ENCODE data around the gene MCUR1.

The MCUR1 gene

DNA sequence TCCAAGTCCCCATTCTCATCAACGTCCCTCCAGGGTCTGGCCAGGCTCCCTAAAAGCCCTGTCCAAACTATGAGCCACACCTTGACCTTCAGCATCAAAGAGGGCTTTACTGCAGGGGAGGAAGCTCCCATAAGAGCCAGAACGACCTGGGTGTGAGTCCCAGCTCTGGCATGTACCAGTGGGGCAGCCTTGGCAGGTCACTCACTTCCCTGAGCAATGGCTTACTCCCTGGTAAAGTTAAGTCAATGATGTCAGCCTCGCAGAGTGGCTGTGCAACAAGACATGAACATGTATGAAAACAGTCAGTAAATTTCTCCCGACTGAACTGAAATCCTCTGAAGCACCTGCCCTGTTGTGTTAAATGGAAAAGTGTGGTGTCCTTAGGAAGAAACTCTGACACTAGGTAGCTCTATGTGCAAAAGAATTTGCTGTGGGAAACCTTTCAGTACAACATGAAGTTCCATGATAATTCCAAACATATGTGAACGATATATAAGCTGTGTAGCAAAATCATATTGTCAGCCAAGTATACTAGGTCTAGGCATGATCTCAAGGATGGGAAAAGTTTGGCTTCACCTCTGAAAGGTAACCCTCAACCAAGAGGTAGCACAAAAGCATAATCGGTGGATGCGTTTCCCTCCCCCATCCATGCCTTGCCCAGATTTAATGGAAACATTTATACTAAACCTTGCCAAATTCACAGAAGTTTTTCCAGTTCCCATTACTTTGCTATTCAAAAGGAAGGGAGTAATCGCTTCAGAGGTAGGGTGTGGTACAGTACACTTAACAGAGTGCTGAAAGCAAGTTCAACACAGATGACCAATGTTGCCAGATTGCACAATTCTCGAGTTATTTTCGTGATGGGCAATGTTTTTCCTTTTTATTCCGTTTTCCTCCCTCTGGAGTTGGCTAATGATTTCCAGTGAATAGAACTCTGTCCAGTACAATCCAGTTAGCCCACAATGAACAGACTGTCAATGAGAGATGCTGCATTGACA is 53.8 kb downstream of the MCUR1 start:
- no peaks in the 10 kb centered on the region for H3K27me3 Mint-ChIP-seq
- CTCF ChIA-PET, result interaction anchor here (0.5 to 0.9 kb wide), 2 partner anchors 11 to 167 kb away, joined by 3 read pairs; no protein-coding TSS in a partner anchor
- H3K4me1 Mint-ChIP-seq, result peaks cover 42% of the 10 kb centered on the region
- no peak overlapping the region for H3K27ac Mint-ChIP-seq
- no peaks in the 10 kb centered on the region for H3K9me3 Mint-ChIP-seq
- no peak overlapping the region for H3K4me3 Mint-ChIP-seq
- H3K36me3 Mint-ChIP-seq, result peaks cover 1% of the 10 kb centered on the region
- DNase-seq, result no peak

DNA sequence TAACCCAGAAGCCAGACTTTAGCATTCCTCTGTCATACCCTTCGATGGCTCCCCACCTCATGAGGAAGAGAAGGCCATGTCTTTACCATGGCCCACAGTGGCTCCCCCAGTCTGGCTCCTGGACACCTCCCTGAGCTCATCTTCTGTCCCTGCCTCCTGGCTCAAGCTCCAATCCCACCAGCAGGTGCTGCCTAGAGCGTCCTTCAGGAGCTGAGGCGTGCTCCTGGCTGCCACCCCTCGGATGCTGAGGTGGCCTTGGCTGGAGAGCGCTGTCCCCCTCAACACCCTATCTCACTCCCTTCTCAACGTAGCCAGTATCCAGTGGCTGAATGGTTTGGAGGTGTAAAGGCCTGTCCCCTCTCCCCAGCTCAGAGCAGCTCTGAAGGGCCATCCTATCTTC is 55.3 kb downstream of the MCUR1 start:
- DNase-seq, result no peak
- H3K4me1 Mint-ChIP-seq, result peaks cover 39% of the 10 kb centered on the region

DNA sequence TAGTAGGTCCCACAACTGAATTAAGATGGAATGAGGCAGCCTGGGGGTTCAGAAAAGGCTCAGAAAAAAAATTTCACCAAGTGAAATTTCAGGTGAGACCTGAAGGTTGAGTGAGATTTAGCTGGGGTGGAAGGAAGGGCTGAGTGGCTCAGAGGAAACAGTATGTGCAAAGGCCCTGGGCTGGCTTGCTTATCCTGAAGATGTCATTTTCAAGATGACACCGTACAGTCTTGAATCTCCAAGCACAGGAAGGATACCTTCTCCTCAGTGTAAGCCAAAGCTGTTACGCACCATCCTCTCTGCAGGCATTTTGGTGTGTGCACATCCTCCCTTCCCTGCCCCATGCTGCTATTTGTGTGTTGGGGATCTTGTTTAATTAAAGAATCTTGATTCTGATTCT is 59.7 kb downstream of the MCUR1 start:
- Mint-ChIP-seq H3K27me3 (peaks cover 7% of the 10 kb centered on the region), H3K36me3 (no peaks in the 10 kb centered on the region), H3K4me3 (no peak overlapping the region), H3K4me1 (peaks cover 9% of the 10 kb centered on the region), H3K9me3 (no peaks in the 10 kb centered on the region), H3K27ac (no peak overlapping the region)
- CTCF ChIA-PET, result no interaction called here
- no peak for DNase-seq

More for the DNA sequence above, 55.3 kb downstream of the MCUR1 start:
- Mint-ChIP-seq H3K9me3 (no peaks in the 10 kb centered on the region), H3K36me3 (peaks cover 1% of the 10 kb centered on the region), H3K27ac (peak overlapping the region; percentile 29), H3K4me3 (no peak overlapping the region), H3K27me3 (no peaks in the 10 kb centered on the region)
- CTCF ChIA-PET, result no interaction called here

DNA sequence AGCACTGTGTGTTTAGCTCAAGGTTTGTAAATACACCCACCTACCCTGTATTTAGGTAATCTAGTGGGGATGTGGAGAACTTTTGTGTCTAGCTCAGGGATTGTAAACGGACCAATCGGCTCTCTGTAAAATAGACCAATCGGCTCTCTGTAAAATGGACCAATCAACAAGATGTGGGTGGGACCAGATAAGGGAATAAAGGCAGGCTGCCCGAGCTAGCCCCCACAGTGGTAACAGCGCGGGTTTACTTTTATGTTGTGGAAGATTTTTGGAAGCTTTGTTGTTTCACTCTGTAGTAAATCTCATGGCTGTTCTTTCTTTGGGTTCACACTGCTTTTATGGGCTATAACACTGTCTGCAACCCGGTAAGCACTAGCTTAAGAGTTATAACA is 70.6 kb downstream of the MCUR1 start:
- no peak for DNase-seq
- Mint-ChIP-seq H3K27ac (no peak overlapping the region), H3K27me3 (peaks cover 7% of the 10 kb centered on the region), H3K9me3 (peaks cover 4% of the 10 kb centered on the region), H3K36me3 (no peaks in the 10 kb centered on the region), H3K4me1 (peaks cover 12% of the 10 kb centered on the region), H3K4me3 (no peak overlapping the region)
- CTCF ChIA-PET, result no interaction called here

DNA sequence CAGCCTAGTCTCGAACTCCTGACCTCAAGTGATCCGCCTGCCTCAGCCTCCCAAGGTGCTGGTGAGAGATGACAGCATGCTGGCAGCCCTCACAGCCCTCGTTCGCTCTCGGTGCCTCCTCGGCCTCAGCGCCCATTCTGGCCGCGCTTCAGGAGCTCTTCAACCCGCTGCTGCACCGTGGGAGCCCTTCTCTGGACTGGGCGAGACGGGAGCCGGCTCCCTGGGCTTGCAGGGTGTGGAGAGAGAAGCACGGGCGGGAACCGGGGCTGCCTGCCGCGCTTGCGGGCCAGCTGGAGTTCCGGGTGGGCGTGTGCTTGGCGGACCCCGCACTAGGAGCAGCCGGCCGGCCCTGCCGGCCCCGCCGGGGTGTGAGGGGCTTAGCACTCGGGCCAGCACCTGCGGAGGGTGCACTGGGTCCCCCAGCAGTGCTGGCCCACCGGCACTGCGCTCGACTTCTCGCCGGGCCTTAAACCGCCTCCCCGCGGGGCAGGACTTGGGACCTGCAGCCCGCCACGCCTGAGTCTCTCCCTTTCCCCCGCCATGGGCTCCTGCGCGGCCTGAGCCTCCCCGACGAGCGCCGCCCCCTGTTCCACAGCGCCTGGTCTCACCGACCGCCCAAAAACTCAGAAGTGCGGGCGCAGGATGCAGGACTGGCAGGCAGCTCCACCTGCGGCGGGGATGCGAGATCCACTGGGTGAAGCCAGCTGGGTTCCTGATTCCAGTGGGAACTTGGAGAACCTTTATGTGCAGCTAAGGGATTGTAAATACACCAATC is 71.2 kb downstream of the MCUR1 start:
- Mint-ChIP-seq H3K36me3 (no peaks in the 10 kb centered on the region), H3K9me3 (peaks cover 4% of the 10 kb centered on the region), H3K27me3 (peaks cover 7% of the 10 kb centered on the region), H3K4me1 (peaks cover 9% of the 10 kb centered on the region), H3K27ac (no peak overlapping the region), H3K4me3 (peak overlapping the region; percentile 21)
- DNase-seq, result no peak
- CTCF ChIA-PET, result no interaction called here

DNA sequence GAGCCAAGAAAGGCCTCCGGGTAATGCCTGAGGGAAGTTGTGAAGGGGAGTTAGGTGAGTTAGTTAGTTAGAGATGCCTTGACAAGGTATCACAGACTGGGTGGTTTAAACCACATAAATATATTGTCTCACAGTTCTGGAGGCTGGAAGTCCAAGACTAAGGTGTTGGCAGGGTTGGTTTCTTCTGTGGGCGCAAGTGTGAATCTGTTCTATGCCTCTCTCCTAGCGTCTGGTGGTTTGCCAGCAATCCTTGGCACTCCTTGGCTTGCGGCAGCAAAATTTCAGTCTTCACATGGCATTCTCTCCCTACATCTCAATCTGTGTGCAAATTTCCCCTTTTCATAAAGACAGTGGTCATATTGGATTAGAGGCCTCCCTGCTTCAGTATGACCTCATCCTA is 73.0 kb downstream of the MCUR1 start:
- no peak for DNase-seq
- Mint-ChIP-seq H3K4me1 (no peaks in the 10 kb centered on the region), H3K9me3 (peaks cover 4% of the 10 kb centered on the region), H3K27me3 (peaks cover 7% of the 10 kb centered on the region), H3K36me3 (no peaks in the 10 kb centered on the region), H3K4me3 (no peak overlapping the region), H3K27ac (no peak overlapping the region)
- CTCF ChIA-PET, result no interaction called here

Measured in activated naive CD4-positive, alpha-beta T cell treated with anti-CD3 and anti-CD28 coated beads, Interleukin-2, amount 10 ng/mL, durations not matched to agents 7 days and 5 days (primary cell).